Measurements from ENCODE around the gene ZMYND10. TPM values are rescaled to one million over a fixed set of nuclear protein-coding genes. Genes with fewer than 3 reads are reported as not detected.

ZMYND10 gene
- total RNA-seq, 2 experiments from 2014 or later, result 1.7 to 2.8 TPM

- CTCF ChIA-PET (ENCODE audit: unreplicated experiment), result no interaction called here
- Histone ChIP-seq H3K4me3 (ENCODE audit: low read depth, low read length, poor library complexity, severe bottlenecking) (no peak overlapping the region), H3K79me2 (ENCODE audit: insufficient read depth, low read depth, low read length) (no peaks in the 10 kb centered on the region), H3K27ac (ENCODE audit: low read depth, low read length, poor library complexity, severe bottlenecking) (no peak overlapping the region), H3K36me3 (ENCODE audit: insufficient read depth, low read length) (no peaks in the 10 kb centered on the region), H2AFZ (ENCODE audit: low read length) (no peak overlapping the region), H4K20me1 (ENCODE audit: insufficient read depth, low read length) (no peaks in the 10 kb centered on the region), H3K4me1 (ENCODE audit: insufficient read depth, low read length, poor library complexity, severe bottlenecking) (no peaks in the 10 kb centered on the region), H3K9me2 (ENCODE audit: insufficient read depth, low read length) (no peaks in the 10 kb centered on the region), H3K4me2 (ENCODE audit: low read length) (no peak overlapping the region), H3K9me3 (ENCODE audit: low read length) (no peaks in the 10 kb centered on the region)
- POLR2A ChIA-PET, result interaction anchor here (0.6 kb wide), 2 partner anchors 126 to 214 kb away, joined by 3 read pairs; no protein-coding TSS in a partner anchor
- no TSS peak for BruUV-seq (replicated peaks)
- TF ChIP-seq CTCF (conservative IDR thresholded peaks at IDR 0.05; ENCODE audit: low read length) (no peak), EZH2phosphoT487 (IDR thresholded peaks at IDR 0.05; ENCODE audit: borderline replicate concordance, low read depth, low read length) (no peak)
- intact Hi-C loops (cut with micrococcal nuclease; ENCODE audit: unreplicated experiment), result no loop called here
- DNase-seq (ENCODE audit: low spot score), result no peak
Observed at GRCh38 chr3:50380405-50381085, 35.0 kb upstream of the ZMYND10 start.

GRCh38 chr3:50378757-50379156 is 33.2 kb upstream of the ZMYND10 start:
- CTCF ChIA-PET (ENCODE audit: unreplicated experiment), result no interaction called here
- Histone ChIP-seq H3K4me1 (ENCODE audit: insufficient read depth, low read length, poor library complexity, severe bottlenecking) (no peaks in the 10 kb centered on the region), H3K27ac (ENCODE audit: low read depth, low read length, poor library complexity, severe bottlenecking) (no peak overlapping the region), H4K20me1 (ENCODE audit: insufficient read depth, low read length) (no peaks in the 10 kb centered on the region), H2AFZ (ENCODE audit: low read length) (no peak overlapping the region), H3K79me2 (ENCODE audit: insufficient read depth, low read depth, low read length) (no peaks in the 10 kb centered on the region), H3K4me3 (ENCODE audit: low read depth, low read length, poor library complexity, severe bottlenecking) (no peak overlapping the region), H3K36me3 (ENCODE audit: insufficient read depth, low read length) (no peaks in the 10 kb centered on the region), H3K9me3 (ENCODE audit: low read length) (no peaks in the 10 kb centered on the region), H3K4me2 (ENCODE audit: low read length) (no peak overlapping the region), H3K9me2 (ENCODE audit: insufficient read depth, low read length) (no peaks in the 10 kb centered on the region)
- no TSS peak for BruUV-seq (replicated peaks)
- intact Hi-C loops (cut with micrococcal nuclease; ENCODE audit: unreplicated experiment), result no loop called here
- TF ChIP-seq EZH2phosphoT487 (IDR thresholded peaks at IDR 0.05; ENCODE audit: borderline replicate concordance, low read depth, low read length) (no peak), CTCF (conservative IDR thresholded peaks at IDR 0.05; ENCODE audit: low read length) (no peak)
- POLR2A ChIA-PET, result no interaction called here
- DNase-seq (ENCODE audit: low spot score), result no peak

DNA sequence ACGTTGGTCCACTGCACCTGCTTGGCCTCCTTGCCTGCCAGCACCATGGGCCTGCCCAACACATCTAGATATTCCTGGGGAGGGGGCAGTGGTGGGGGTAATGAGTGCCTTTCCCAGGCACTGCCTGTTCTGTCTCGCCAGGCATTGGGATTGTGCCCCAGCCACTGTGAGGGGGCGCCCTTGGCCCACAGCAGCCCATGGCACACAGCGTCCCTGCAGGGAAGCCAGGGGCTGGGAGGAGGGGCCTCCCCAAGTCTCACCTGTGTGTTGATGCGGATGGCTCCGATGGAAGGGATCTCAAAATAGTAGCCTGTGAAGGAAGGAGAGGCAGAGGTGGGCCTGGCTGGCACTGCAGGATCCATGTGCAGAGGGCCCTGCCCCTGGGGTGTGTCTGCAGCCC is 32.5 kb upstream of the ZMYND10 start:
- no peak overlapping the region for H3K27ac ChIP-seq (ENCODE audit: low read depth, low read length, poor library complexity, severe bottlenecking)
- POLR2A ChIA-PET, result no interaction called here
- H2AFZ ChIP-seq (ENCODE audit: low read length), result no peak overlapping the region
- no peaks in the 10 kb centered on the region for H3K4me1 ChIP-seq (ENCODE audit: insufficient read depth, low read length, poor library complexity, severe bottlenecking)
- H3K4me2 ChIP-seq (ENCODE audit: low read length), result no peak overlapping the region
- no peaks in the 10 kb centered on the region for H3K79me2 ChIP-seq (ENCODE audit: insufficient read depth, low read depth, low read length)
- CTCF ChIA-PET (ENCODE audit: unreplicated experiment), result interaction anchor here (0.6 kb wide), 1 partner anchor 156 kb away, joined by 3 read pairs; no protein-coding TSS in a partner anchor
- H3K9me3 ChIP-seq (ENCODE audit: low read length), result no peaks in the 10 kb centered on the region
- H4K20me1 ChIP-seq (ENCODE audit: insufficient read depth, low read length), result no peaks in the 10 kb centered on the region
- no peaks in the 10 kb centered on the region for H3K36me3 ChIP-seq (ENCODE audit: insufficient read depth, low read length)
- TF ChIP-seq EZH2phosphoT487 (IDR thresholded peaks at IDR 0.05; ENCODE audit: borderline replicate concordance, low read depth, low read length) (no peak), CTCF (conservative IDR thresholded peaks at IDR 0.05; ENCODE audit: low read length) (no peak)
- intact Hi-C loops (cut with micrococcal nuclease; ENCODE audit: unreplicated experiment), result no loop called here
- H3K9me2 ChIP-seq (ENCODE audit: insufficient read depth, low read length), result no peaks in the 10 kb centered on the region
- BruUV-seq (replicated peaks), result no TSS peak
- H3K4me3 ChIP-seq (ENCODE audit: low read depth, low read length, poor library complexity, severe bottlenecking), result no peak overlapping the region
- no peak for DNase-seq (ENCODE audit: low spot score)

Data from OCI-LY7 (cell line).